HG03520 (cell line): ENCODE results near the gene NDUFAF8.

ENCODE experiments used
- ATAC-seq: cut with Tn5 transposase; IDR thresholded peaks from one replicate; pipeline ENCODE4 v1.9.1; 2021; ENCODE audit warnings: mild to moderate bottlenecking, moderate library complexity; ENCODE audit not compliant: unreplicated experiment

Gene NDUFAF8

GRCh38 chr17:81200695-81201580, 38.2 kb upstream of the NDUFAF8 start:
- no peak for ATAC-seq

DNA sequence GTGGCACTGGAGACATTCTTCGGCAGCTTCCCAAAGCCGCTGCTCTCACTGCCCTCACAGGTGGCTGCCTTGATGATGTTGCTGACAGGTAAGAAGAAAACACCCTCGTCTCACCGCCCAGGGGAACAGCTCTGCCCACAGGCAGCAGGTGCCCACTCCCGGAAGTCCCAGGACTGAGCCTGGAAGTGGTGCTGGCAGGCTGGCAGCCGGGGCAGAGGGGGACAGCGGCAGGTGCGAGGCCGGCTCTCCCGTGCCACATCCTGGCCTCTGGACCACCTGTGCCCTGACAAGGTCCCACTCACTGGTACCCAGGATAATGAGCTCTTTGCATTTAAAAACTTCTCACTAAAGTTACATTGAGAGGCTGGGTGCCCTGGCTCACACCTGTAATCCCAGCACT, 36.8 kb upstream of the NDUFAF8 start:
- no peak for ATAC-seq

GRCh38 chr17:81203136-81203535, 36.0 kb upstream of the NDUFAF8 start:
- ATAC-seq: no peak

- no peak for ATAC-seq
These were observed 34.5 kb upstream of the NDUFAF8 start for GRCh38 chr17:81204578-81204977.

DNA sequence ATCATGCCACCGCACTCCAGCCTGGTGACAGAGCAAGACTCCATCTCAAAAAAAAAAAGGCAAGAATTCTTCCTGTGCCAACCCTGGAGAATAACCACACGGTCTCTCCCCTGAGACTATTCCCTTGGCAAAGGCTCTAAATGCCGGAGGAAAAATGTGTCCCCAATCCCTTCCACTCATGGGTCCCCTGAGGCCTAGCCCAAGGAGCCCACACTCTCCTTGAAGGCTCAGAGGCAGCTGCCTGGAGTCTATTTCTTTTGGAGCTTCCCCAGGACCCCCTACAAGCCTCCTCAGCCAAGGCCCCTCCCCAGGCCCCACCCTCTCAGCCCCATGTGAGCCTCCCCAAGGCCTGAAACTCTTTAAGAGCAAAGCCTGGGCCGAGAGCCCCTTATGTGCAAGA, 33.0 kb upstream of the NDUFAF8 start:
- no peak for ATAC-seq

DNA sequence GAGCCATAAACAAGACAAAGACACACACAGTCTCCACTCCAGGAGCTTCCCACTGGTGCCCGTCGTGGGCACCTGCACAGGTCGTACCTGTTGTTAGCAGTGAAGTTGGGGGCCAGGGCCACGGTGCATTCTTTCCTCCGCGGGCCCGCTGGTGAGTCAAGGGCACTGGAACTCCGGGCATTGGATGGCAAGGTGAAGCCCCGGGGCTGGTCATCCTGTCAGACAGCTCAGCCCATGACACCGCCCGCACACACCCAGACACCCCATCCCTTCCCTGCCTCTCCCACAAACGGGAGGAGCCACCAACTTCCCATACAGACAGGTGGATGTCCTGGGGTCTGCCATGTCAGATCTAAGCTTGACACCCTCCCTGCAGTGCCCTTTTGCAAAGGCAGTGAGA, 32.5 kb upstream of the NDUFAF8 start:
- no peak for ATAC-seq

- ATAC-seq: no peak
These were observed 31.2 kb upstream of the NDUFAF8 start for GRCh38 chr17:81207610-81208581.

DNA sequence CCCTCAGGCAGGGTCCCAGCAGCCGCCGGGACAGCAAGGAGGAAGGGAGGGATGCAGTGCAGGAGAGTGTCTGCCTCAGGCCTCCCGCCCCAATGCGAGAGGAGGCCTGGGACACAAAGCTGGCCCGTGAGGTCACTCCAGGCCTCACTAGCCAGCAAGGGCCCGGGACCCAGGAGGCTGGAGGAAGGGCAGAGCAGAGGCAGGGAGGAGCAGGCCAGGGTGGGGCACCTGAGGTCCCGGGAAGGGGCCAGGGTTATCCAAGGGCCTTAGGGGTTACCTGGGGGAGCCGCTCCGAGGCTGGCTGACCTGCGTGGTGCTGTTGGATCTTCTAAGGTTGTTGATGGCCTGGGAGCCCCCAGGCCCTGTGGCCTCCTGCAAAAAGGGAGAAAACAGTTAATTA, 30.5 kb upstream of the NDUFAF8 start:
- ATAC-seq: no peak

- ATAC-seq: no peak
These were observed 30.0 kb upstream of the NDUFAF8 start for GRCh38 chr17:81209141-81209540.

GRCh38 chr17:81210466-81210865, 28.7 kb upstream of the NDUFAF8 start:
- ATAC-seq: no peak

DNA sequence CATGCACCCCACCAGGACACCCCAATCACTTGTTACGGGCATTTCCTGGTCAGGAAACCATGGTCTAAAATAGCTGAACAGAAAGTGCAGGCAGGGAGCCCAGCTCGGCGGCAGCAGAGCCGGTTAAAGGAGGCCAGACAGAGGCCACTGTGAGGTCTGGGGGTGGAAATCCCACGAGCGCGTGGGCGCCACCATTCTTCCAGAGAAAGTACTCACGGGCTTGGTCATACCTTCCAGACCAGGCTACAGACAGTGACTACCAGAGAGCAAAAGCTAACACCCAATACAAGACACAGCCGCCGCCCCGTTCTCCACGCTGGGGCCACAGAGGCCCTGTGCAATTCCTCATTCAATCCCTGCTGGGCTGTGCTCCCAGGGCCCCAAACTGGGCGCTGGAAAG, 28.2 kb upstream of the NDUFAF8 start:
- no peak for ATAC-seq

DNA sequence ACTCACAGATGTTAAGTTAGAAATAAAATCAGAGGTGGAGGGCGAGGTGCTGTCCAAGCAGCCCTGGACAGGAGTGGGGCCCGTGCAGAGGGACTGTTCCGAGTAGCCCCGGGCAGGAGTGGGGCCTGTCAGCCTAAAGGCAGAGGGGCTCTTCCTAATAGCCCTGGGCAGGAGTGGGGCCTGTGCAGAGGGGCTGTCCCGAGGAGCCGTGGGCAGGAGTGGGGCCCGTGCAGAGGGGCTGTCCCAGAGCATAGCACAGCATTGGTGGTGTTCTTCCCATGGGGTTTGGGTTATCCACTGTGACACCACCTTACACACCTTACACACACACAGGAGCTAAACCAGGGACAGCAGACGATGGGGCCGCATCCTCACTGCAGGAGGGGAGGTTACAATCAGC, 26.8 kb upstream of the NDUFAF8 start:
- ATAC-seq: no peak

DNA sequence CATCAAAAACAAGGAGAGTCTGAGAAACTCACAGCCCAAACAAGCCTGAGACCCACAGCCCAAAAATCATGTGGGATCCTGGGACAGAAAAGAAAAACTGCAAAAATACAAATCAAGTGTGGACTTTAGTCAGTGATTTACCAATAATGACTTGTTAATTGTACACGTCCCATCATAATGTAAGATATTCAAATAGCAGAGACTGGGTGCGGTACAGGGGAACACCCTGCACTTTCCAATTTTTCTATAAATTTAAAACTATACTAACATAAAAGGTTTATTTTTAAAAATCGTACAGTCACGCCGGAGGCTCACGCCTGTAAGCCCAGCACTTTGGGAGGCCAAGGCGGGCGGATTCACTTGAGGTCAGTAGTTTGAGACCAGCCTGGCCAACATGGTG, 25.1 kb upstream of the NDUFAF8 start:
- ATAC-seq: no peak

DNA sequence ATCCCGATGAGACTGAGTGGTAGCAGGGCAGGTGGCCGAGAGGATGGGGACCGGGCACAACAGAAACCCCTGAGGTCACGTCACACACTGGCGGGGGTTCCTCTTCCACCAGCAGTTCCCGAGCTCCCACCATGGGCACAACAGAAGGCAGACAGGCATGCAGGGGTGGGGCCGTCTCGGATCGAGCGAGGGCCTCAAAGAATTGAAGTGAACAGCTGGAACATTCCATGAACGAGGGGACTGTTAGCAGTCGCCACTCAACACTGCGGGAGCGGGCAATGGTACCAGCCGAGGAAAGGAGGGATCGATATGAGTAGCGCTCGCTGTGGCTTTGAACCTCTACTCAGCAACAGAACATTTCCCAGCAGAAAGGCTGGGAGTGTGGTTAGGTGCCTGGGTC, 21.6 kb upstream of the NDUFAF8 start:
- no peak for ATAC-seq

- ATAC-seq: no peak
These were observed 20.7 kb upstream of the NDUFAF8 start for GRCh38 chr17:81218459-81218858.

DNA sequence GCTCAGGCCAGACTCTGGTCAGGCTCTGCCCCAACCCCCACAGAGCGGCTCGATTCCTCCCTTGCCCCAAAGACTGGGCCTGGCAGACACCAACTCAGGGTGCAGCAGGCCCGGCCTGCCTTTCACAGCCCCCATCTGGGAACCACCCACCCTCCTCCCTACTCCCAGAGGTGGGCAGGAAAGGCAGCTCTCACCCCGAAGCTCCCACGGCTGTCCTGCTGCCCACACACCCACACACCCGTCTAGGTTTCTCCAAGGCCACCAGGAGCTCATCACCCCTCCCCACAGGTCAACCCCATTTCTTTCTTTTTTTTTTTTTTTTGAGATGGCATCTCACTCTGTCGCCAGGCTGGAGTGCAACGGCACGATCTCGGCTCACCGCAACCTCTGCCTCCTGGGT, 20.1 kb upstream of the NDUFAF8 start:
- ATAC-seq: no peak

DNA sequence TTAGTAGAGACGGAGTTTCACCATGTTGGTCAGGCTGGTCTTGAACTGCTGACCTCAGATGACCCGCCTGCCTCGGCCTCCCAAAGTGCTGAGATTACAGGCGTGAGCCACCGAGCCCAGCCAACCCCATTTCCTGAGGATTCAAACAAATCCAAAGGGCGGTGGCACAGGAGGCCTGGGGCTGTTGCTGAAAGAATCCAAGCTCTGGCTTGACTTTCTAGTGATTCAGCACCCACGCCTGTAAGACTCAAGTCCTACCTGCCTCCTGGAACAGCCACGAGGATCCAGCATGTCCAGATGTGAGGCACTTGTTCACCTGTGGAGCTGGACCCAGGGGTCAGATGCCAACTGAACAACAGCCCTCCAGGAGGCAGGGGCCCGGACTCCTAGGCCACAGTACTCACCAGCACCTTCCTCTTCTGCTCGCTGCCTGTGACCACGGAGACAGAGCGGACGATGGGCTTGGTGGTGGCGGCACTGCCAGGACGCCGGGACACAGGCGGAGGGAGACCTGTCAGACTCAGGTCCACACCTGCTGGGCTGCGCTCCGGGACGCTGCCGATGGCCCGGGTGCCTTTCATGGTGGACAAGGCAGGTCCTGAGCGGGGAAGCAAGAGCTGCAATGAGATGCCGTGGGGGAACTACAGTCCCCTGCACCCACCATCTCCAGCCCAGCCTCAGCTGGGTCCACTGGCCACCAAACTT, 19.5 kb upstream of the NDUFAF8 start:
- ATAC-seq: no peak

- ATAC-seq: no peak
These were observed 17.7 kb upstream of the NDUFAF8 start for GRCh38 chr17:81221371-81221841.

DNA sequence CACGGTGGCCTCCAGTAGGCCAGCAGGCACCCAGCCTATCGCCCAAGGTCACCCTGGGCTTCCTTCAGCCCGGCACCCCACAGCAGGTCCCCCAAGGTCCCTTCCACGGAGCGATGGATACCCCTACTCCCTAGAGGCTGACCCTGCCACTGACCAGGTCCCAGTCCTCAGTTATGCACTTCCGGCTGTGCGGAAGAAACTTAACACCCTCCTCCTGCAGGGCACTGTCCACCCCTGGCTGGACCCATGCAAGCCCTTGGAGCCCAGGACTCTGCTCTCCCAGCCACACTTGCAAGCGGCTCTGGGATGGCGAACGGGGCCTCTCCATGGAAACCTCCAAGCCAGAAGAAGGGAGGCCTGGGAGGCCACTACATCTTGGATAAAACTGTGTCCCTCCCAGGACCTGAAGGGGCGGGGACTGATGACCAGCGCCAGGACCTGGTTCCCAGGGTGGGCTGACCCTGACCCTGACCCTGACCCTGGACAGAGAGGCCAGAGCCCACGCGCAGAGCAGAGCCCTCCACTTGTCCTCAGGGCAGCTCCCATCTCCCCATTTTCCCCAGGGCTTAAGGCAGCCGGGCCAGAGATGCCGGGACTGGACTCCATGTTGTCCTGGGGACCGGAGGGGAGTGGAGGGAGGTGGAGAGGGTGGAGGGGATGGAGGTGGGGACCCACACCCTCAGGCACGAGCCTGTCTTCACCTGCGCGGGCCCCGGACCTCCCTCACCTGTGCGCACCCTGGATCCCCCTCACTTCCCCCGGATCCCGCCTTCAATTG, 17.1 kb upstream of the NDUFAF8 start:
- no peak for ATAC-seq

DNA sequence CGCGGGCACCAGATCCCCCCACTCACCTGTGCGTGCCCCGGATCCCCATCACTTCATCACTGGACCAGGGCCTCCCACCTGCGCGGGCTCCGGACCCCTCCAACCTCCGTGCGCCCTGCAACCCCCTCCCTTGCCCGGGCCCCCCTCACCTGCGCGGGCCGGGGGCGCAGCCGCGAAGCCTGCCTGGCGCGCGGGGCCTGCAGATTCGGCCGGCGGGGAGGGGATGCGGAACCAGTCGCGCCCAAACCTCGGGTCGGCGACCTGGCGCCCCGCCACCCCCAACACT, 16.6 kb upstream of the NDUFAF8 start:
- no peak for ATAC-seq
